OCI-LY1 (cell line): ENCODE results near the gene OGDHL.
A peak's percentile ranks its signal among the peaks of the same experiment; 100 is the strongest.

Source experiments
- H2AFZ ChIP-seq: fragments of 200-600 bp; sonication (generic), shearing (Covaris generic); 2 replicates; pipeline ENCODE4 v1.6.0; 2014; ENCODE audit warnings: antibody characterized with exemption, mild to moderate bottlenecking, low read length
- H3F3A ChIP-seq: fragments of 200-600 bp; sonication (generic), shearing (Covaris generic); 2 replicates; pipeline ENCODE4 v1.6.0; 2014; ENCODE audit warnings: mild to moderate bottlenecking, antibody characterized with exemption, low read length, moderate library complexity; ENCODE audit not compliant: insufficient read depth
- H3K27ac ChIP-seq: fragments of 200-600 bp; sonication (generic); 2 replicates; pipeline ENCODE4 v1.5.1; 2014; ENCODE audit warnings: low read length, mixed run types, mild to moderate bottlenecking, low read depth; ENCODE audit not compliant: poor library complexity, severe bottlenecking
- H3K27me3 ChIP-seq: fragments of 200-600 bp; sonication (generic); 2 replicates; pipeline ENCODE4 v1.6.0; 2014; ENCODE audit warnings: antibody characterized with exemption, mild to moderate bottlenecking, low read length, moderate library complexity; ENCODE audit not compliant: insufficient read depth
- H3K36me3 ChIP-seq: fragments of 200-600 bp; sonication (generic); 2 replicates; pipeline ENCODE4 v1.6.1; 2014; ENCODE audit warnings: mild to moderate bottlenecking, antibody characterized with exemption, low read length, moderate library complexity, mixed read lengths; ENCODE audit not compliant: insufficient read depth
- H3K4me1 ChIP-seq: fragments of 200-600 bp; sonication (generic); 2 replicates; pipeline ENCODE4 v1.5.1; 2014; ENCODE audit warnings: mild to moderate bottlenecking, low read length, moderate library complexity; ENCODE audit not compliant: insufficient read depth, severe bottlenecking
- H3K4me2 ChIP-seq: fragments of 200-600 bp; sonication (generic), shearing (Covaris generic); 2 replicates; pipeline ENCODE4 v1.6.1; 2014; ENCODE audit warnings: low read length
- H3K4me3 ChIP-seq: fragments of 200-600 bp; sonication (generic); 2 replicates; pipeline ENCODE4 v1.5.1; 2014; ENCODE audit warnings: low read length, low read depth, mild to moderate bottlenecking, mixed read lengths; ENCODE audit not compliant: poor library complexity, severe bottlenecking
- H3K79me2 ChIP-seq: fragments of 200-600 bp; shearing (Covaris generic); 2 replicates; pipeline ENCODE4 v1.6.1; 2016; ENCODE audit warnings: mixed run types, low read length, mixed read lengths; ENCODE audit not compliant: insufficient read depth
- H3K9ac ChIP-seq: fragments of 200-600 bp; sonication (generic), shearing (Covaris generic); 2 replicates; pipeline ENCODE4 v1.6.1; 2014; ENCODE audit warnings: mild to moderate bottlenecking, low read length, mixed read lengths
- H3K9me2 ChIP-seq: fragments of 200-600 bp; sonication (generic), shearing (Covaris generic); 2 replicates; pipeline ENCODE4 v1.6.1; 2014; ENCODE audit warnings: low read depth, mild to moderate bottlenecking, low read length, mixed read lengths
- H3K9me3 ChIP-seq: fragments of 200-600 bp; shearing (Covaris generic); 2 replicates; pipeline ENCODE4 v1.6.1; 2014; ENCODE audit warnings: low read length, mixed read lengths
- H4K20me1 ChIP-seq: fragments of 200-600 bp; sonication (generic), shearing (Covaris generic); 2 replicates; pipeline ENCODE4 v1.6.0; 2016; ENCODE audit warnings: mild to moderate bottlenecking, low read length; ENCODE audit not compliant: insufficient read depth
- CTCF ChIP-seq: fragments of 200-600 bp; sonication (generic), shearing (Covaris generic); IDR thresholded peaks from 2 replicates; pipeline ENCODE4 v1.5.1; 2017; ENCODE audit warnings: mild to moderate bottlenecking, antibody characterized with exemption, low read length, moderate library complexity, mixed read lengths
- EZH2 ChIP-seq: fragments of 200-600 bp; sonication (generic), shearing (Covaris generic); IDR thresholded peaks from 2 replicates; pipeline ENCODE4 v1.8.0; 2017; ENCODE audit warnings: borderline replicate concordance, mixed run types, mild to moderate bottlenecking, antibody characterized with exemption, low read length, moderate library complexity, mixed read lengths

The OGDHL gene

GRCh38 chr10:49761789-49762565, at the start of gene OGDHL:
OGDHL (minus strand) TSS chr10:49762323; CDS start chr10:49758592, 3,731 bp downstream.
- Histone ChIP-seq H3K4me1 (peaks cover 8% of the 10 kb centered on the region), H2AFZ (no peak within 1 kb of the TSS), H4K20me1 (no peaks in the 10 kb centered on the region), H3K36me3 (no peaks in the 10 kb centered on the region), H3K4me3 (peak within 1 kb of the TSS; percentile 65), H3K27ac (no peak within 1 kb of the TSS), H3K27me3 (no peaks in the 10 kb centered on the region), H3K9ac (peak within 1 kb of the TSS; percentile 54), H3K9me3 (no peaks in the 10 kb centered on the region), H3F3A (no peaks in the 10 kb centered on the region), H3K79me2 (no peaks in the 10 kb centered on the region), H3K4me2 (peak within 1 kb of the TSS; percentile 54), H3K9me2 (no peaks in the 10 kb centered on the region)
- TF ChIP-seq CTCF (no peak), EZH2 (no peak)

- Histone ChIP-seq H3K79me2 (no peaks in the 10 kb centered on the region), H3K4me3 (no peak overlapping the region), H3K36me3 (no peaks in the 10 kb centered on the region), H3K9me2 (no peaks in the 10 kb centered on the region), H3K9me3 (no peaks in the 10 kb centered on the region), H3K9ac (no peak overlapping the region), H3K27ac (no peak overlapping the region), H3K4me1 (no peaks in the 10 kb centered on the region), H2AFZ (no peak overlapping the region), H3K27me3 (no peaks in the 10 kb centered on the region), H4K20me1 (no peaks in the 10 kb centered on the region), H3F3A (no peaks in the 10 kb centered on the region), H3K4me2 (no peak overlapping the region)
- no peak for TF ChIP-seq EZH2
- TF ChIP-seq CTCF = no peak
Observed at GRCh38 chr10:49803988-49804387, 41.9 kb upstream of the OGDHL start.

- Histone ChIP-seq H3K36me3 (no peaks in the 10 kb centered on the region), H3K27me3 (no peaks in the 10 kb centered on the region), H4K20me1 (no peaks in the 10 kb centered on the region), H3K4me1 (no peaks in the 10 kb centered on the region), H3F3A (no peaks in the 10 kb centered on the region), H3K9me3 (no peaks in the 10 kb centered on the region), H3K79me2 (no peaks in the 10 kb centered on the region), H3K9me2 (no peaks in the 10 kb centered on the region), H3K4me3 (no peak overlapping the region), H2AFZ (no peak overlapping the region), H3K4me2 (no peak overlapping the region), H3K27ac (no peak overlapping the region), H3K9ac (no peak overlapping the region)
- TF ChIP-seq EZH2 (no peak), CTCF (no peak)
Observed at GRCh38 chr10:49798275-49798674, 36.2 kb upstream of the OGDHL start.
